Amygdala (tissue), 56 donors: ENCODE results near the gene SLC44A1.
A peak's percentile ranks its signal among the peaks of the same experiment; 100 is the strongest.

Source experiments
- DNase-seq, 56 donors: peaks; one replicate each; lab custom pipeline; 2025; lab: John Stamatoyannopoulos, UW

The SLC44A1 gene

DNA sequence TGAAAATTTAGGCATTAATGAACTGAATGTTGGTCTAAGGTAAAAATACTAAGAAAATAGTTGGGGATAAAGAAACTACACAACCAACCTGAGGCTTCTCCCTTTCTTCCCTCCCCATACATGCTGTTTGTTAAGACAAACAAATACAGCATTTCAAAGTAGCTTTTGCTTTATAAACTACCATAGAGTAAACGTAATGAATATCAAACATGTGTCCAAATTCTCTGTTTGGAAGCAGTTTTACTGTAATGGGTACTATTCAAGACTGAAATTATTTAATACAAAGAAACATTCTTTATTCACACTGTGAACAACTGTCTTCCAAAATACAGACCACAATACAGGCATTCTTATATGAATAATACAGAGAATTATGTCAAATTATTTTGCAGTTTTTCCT, 52.0 kb downstream of the SLC44A1 start:
- DNase-seq, result no peak

DNA sequence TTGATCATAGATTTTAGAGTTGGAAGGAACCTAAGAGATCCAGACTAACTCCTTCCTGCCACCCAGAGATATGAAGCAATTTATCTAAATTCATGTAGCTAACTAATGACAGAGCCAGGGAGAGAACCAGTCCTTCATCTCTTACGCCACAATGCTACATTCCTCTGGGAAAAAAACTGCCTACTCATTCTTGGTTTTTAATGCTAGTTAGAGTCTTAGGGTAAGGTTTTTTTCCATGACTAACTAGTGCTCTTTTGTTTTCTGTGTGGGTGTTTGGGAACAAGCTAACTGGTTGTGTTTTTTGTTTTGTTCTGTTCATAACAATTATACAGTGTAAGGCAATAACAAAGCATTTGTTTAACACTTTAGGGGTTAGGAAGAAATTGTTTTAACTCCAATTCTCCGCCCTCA, 52.4 kb downstream of the SLC44A1 start:
- peak in 1 of 56 donors; percentile 53 for DNase-seq

DNA sequence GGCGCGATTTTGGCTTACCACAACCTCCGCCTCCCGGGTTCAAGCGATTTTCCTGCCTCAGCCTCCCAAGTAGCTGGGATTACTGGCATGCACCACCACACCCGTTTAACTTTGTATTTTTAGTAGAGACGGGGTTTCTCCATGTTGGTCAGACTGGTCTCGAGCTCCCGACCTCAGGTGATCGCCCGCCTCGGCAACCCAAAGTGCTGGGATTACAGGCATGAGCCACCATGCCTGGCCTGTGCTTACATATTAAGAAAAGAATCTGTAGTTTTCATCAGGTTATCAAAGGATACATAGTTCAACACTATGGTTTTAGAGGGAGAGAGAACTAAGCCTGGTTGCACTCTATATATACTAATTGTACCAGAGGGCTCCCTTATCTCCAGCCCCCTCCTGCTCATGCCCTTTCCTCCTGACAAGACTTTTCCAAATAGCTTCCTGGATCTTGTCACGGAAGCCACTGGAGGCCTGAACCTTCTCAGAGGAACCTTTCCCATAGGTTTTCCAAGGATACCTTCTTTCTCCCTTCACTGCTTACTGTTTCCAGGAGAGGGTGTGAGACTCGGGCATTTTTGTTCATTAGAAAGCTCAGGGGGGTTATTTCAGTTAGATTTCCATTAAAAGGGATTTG, 53.1 kb downstream of the SLC44A1 start:
- no peak for DNase-seq

DNA sequence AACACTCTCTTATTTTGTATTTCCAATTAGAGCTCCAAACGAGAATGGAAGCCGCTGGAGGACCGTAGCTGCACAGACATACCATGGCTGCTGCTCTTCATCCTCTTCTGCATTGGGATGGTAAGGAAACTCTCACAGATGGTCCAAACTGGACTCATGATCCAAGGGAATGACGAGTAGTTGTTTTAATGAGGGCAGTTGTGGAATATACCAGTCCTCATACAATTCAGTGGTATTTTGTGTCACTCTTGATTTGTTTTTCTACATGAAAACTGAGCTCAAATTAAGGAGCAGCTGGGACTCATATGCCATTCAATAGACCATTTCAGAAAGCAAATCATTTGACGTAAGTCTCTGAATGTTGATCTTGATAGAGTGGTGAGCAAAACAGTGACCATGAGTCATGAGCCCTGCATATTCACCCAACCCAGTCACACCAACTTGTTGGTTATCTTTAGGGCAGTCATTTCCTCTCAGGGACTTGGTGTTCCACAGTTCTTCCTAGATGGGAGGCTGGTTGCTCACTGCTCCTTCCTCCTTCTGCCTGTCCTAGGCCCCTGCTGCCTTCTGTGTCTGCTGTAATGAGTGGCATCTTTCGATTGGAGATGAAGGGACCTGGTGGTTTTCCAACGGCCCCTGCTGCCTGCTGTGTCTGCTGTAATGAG, 54.9 kb downstream of the SLC44A1 start:
- peak in 6 of 56 donors; percentile 7 to 51 (median 26) for DNase-seq

DNA sequence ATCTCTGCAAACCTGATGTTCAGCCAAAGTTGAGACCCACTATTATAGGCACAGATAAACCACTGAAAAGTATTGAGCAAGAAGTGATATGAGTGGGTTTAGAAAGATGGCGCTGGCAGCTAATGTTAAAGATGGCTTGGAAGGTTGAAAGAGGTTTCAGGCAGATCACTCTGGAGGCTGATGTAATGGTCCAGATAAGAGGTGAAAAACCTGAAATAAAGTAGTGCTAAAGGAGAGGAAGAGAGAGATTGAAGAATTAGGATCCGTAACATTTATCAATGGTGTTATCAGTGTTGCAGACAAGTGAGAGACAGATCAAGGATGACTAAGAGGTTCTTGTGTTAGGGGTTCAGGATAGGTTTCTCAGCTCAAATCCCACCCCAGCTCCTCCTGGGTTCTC, 58.3 kb downstream of the SLC44A1 start:
- DNase-seq, result no peak

DNA sequence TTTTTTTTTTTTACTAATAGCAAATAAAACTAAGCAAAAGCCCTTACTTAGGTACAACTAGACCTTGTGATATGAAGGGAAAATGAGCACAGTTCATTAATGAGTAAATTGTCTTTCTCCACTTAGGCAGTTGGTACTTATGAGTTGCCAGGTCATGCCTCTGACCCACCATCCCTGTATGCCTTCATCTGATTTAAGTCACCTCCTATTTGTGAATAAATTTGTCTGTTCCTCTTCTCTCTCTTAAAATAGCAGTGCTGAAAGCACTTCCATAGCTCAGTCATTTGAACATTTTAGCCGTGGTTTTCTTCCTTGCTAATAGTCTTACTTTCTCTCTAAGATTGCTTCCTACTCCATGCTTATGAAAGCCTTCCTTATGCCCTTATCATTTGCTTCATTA, 61.4 kb downstream of the SLC44A1 start:
- DNase-seq, result no peak

DNA sequence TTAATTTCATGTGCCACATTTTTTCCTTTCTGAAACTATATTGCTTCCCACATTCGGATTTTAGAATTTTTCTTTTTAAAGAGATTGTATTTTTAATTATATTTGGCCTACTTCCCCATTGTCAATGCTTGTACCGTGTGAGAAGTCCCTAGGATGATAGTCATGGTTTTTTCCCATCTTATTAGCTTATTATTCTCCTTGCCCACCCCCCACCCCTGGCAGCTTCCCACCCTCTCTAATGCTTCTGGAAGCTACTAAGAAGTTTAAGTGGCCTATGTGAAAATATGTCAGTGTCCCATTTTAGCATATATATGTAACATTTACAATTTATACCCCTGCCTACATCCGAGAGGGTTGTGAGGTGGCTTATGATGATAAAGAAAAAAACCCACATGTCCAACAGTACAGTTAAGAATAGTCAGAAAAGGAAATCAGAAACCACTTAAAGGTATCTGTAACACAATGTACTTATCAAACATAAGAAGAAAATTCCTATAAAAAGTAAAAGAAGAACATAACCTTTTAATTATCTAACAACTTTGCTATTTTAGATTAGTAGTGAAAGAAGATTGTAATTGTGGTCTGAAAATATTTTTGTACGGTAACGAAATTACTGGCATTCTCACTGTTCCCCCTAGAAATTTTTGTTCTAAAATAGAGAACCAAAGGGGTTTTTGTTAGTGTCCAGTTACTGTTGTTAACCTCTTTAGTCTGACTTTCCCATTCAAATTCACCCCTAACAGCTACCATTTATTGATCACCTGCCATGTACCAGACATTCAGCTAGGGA, 62.1 kb downstream of the SLC44A1 start:
- no peak for DNase-seq

DNA sequence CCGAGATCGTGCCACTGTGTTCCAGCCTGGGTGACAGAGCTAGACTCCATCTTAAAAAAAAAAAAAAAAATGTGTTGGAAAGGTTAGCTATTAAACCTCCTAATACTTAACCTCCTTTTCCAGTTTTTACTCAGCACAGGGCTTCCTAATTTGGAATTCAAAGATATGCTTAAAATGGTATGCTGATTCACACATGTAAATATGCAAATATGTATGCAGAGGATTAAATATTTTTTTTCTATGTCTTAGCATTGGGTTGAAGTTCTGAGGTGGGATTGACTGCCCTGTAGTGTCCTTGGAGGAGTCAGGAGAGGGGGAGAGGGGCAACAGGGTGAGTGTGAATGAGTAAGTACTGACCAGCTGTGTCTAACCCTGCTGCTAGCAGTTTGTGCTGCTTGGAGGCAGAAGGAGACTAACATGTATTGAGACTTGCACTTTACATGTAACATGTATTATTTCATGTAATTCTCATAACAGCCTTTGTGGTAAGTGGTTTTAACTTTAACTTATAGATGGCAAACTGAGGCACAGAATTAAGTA, 63.2 kb downstream of the SLC44A1 start:
- no peak for DNase-seq

DNA sequence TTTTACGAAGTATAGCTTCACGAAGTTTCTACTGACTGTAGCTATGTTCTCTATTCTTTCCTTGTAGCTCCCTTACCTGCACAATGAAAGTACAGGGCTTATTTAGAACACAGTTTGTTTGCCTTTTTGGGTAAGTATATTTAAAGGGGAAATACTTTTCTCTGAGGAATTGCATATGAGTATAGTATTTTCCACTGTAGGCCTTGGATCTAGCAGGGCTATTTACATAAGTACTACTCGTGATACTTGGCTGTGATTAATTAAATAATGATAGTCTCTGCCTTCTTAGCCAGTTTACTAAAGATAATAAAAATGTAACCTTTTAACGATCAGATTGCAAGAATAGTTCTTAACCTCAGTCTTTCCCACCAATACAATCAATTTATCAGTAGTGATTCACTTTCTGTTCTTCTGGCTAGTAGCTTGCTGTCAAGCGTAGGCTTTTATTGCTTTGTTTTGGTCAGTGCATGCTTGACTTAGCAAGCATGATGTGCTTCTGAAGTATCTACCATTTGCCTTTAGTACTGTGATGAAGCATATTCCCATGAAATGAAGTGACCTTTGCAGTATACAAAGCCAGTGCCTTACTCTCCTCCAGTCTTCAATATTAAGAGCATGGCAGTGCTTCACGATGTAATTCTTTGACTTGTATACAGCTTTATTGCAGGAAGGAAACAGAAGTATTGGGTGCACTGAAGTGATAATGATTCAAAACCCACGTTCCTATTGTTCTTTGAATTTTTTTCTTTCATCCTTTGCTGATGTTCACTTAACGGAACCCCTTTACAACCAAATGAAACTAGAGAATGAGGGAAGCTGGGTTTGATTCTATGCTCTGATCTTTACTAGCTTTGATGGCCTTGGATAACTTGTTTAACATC, 64.2 kb downstream of the SLC44A1 start:
- no peak for DNase-seq

DNA sequence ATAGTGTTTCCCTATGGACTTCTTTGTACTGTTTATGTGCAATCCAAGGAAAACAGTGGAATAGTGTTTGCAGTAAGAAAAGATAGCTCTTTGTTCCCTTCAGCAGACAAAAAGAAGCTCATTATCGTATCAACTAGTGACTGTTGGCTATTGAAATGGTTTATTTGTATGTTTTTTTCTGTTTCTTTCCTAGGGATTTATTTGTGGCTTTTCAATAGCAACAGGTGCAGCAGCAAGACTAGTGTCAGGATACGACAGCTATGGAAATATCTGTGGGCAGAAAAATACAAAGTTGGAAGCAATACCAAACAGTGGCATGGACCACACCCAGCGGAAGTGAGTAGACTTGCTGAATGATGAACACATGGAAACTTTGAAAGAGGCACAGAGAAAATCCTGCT, 65.1 kb downstream of the SLC44A1 start:
- DNase-seq, result peak in 18 of 56 donors; percentile 6 to 78 (median 29)

DNA sequence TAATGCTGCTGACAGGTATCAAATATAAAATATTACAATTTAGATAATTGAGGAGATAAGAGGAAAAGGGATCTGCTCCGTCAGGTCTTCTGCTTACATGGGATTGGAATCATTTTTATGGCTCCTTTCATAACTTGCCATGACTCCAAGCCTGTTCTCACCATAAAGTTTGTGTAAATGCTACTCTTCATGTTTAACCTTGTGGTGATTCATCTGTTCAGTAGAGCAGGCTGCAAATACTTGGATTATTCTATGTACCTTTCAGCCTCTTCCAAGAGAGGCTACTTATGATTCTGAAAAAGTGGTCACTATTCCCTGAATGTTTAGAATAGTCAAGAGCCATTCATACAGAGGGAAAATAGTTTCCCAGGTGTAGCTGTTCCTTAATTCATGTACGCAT, 66.9 kb downstream of the SLC44A1 start:
- no peak for DNase-seq

DNA sequence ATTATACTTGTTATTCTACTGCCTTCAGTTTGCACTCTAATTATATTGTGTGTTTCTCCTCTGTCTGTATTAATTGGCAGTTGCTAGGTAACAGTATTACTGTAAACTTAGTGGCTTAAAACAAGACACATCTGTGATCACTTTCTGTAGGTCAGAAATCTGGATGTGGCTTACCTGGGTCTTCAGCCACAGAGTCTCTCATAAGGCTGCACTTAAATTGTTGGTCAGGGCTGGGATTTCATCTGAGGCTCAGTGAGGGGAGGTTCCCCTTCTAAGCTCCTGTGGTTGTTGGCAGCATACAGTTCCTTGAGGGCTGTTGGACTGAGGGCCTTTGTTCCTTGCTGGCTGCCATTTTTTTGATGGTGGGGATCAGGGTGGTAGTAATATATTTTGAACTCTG, 68.8 kb downstream of the SLC44A1 start:
- DNase-seq, result no peak

DNA sequence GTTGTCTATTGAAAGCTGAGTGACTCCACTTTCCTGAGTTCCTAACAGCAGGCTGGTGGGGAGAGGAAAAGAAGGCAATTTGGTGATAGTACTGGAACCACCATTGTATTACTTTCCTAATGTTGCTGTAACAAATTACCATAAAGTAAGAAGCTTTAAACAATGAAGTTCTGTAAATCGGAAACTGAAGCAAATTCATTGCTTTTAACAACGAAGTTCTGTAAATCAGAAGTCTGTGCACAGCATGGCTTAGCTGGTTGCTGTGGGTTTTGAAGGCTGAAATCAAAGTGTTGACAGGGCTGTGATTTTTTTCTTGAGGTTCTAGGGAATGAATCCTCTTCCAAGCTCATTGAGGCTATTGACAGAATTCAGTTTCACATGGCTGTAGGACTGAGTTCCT, 72.3 kb downstream of the SLC44A1 start:
- no peak for DNase-seq

DNA sequence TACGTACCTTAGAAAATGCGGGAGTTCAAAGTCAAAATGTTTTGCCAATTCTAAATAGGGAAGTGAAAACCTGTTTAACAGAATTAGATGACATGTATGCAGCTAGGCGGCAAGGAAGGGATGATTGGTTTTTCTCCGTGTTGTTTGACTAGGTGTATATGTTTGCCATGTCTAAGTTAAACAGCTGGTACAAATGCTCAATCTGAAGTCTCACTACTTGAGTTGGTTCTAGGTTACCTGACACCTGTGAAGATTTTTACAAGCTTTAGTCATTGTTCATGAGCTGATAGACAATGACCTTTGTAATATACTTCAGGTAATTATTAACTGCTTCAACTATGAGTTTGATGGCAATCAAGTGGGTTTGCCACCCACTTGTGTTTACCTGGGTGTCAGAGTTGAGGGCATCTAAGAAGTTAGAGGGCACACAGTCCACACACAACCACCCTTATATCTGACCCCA, 74.3 kb downstream of the SLC44A1 start:
- DNase-seq, result no peak

DNA sequence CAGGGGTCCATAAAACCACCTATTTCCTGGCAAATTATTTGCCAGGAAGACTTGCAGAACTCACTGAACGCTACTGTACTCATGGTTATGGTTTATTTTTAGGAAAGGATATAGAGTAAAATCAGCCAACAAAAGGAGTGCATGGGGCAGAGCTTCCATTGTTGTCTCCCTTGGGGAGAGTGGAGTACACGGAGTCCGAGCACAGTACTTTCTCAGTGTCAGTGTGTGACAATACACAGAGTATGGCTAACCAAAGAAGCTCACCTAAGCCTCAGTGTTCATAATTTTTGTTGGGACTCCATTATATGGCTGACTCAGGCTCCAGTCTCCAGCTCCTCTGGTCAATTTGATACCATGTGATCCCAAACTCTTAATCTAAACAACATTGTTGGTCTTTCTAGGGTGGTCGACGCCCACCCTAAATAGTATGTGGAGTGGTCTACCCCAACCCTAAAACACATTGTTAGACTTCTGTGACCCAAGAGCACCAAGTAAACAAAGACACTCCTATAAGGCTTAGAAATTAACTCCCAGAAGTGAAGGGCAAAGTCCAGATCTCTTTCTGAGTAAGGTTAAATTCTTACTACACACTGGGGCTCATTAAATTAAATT, 74.9 kb downstream of the SLC44A1 start:
- DNase-seq, result no peak

DNA sequence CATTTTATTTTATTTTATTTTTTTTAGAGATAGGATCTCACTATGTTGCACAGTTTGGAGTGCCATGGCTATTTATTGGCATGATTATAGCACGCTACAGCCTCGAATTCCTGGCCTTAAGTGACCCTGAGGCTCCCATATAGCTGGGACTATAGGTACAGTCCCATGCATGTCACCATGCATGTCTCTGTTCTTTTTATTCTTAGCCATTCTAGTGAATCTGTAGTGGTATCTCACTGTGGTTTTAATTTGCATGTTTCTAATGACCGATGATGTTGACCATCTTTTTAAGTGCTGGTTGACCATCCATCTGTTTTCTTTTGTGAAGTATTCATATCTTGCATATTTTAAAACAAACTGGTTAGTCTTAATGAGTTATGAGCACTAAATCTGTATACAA, 76.1 kb downstream of the SLC44A1 start:
- no peak for DNase-seq

DNA sequence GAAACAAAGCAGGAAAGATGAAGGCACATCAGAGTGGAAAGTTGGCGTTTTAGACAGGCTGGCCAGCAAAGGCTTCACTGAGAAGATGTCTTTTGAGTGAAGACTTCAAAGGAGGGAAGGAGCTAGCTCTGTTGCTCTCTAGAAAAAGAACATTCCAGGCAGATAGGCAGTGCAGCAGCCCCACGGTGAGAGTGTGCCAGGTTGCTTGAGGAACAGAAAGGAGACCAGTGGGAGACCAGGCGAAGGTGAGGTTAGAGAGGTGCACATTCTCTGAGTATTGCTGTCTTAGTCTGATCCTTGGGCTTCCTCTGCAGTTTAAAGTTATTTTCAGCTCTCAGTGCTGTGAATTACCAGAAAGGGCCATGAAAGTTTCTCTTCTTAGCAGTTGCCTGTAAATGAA, 83.8 kb downstream of the SLC44A1 start:
- no peak for DNase-seq

DNA sequence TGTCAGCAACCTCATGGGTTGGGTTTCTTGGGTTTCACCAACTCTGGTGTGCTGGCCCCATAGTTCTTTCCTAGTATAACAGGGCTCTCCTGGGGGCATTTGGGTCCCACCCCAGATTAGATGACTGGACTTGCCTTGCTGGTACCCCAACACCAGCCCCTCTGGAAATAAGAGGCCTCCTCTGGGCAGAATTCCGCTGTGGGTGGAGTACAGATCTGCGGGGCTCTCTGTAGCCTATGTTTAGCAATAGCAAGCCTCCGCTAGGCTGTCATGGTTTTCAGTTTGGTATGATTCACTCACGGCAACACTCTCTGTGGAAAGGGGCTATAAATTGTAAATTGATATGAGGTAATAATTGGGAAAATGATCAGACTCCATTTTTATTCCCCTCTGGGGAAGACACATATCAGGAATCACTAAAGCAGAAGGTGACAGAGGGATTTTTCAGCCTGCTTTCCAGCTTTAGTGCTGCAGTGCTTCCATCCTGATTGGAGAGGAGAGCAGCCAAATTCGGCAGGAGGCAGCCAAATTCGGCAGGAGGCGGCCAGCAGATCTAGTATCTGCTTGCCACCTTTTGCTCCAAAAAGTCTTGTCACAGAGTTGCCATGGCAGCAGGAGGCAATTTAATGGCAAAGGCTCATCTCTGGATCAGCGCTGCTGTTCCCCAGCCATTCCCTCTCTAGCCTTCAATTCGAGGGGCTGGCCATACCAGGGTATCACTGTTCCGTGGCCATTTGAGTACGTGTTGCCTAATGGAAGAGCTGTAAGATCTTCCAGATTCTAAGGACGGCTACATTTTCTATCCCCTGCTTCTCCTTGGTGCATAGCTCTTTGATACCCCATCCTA, 84.6 kb downstream of the SLC44A1 start:
- peak in 18 of 56 donors; percentile 6 to 40 (median 18) for DNase-seq

DNA sequence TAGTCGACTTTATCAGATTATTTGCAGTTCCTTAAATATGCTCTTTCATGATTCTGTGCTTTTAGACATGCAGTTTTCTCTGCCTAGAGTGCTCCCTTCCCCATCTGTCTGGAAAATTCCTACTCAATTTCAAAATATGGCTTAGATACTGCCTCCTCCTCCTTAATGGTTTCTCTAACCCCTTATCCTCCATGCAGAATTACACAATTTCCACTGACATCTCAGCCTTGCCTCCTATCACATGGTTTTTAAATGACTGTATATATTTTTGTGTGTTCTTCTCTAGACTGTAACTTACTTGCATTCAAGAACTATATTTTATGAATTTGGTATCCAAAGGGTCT, 85.2 kb downstream of the SLC44A1 start:
- DNase-seq, result no peak
